GM21367 (cell line): Measurements from ENCODE around the gene EPHB1.

Experiments
- ATAC-seq: cut with Tn5 transposase; IDR thresholded peaks from one replicate; pipeline ENCODE4 v1.9.1; 2021; ENCODE audit not compliant: unreplicated experiment

Gene EPHB1

DNA sequence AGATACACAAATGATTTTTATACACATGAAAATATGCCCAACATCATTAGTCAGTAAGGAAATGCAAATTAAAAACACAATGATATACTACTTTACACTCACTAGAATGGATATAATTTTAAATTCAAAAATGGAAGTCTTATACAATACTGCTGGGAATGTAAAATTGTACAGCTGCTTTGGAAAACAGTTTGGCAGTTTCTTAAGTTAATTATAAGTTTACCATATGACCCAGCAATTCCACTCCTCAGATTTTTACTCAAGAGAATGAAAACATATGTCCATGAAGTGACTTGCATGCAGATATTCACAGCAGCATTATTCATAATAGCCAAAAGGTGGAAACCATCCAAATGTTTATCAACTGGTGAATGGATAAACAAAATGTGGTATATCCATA is 281.3 kb downstream of the EPHB1 start:
- ATAC-seq = no peak

DNA sequence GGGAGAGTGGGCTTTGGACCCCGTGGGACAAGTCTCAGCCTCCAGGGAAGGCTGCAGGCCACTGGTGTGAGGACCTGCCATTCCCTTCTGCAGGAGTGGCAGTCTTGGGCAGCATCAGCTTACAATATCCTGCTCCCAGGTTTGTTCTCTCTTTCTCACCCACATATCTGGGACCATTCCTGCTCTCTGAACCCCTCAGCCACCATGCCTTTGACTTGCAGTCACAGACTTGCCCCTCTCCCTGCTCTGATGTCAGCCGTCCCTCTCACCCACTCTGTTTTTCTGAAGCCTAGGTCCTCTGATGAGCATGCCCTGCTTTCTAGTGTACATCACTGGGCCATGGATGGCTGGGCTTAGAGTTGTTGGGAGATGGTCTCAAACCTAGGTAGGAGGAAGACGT is 282.1 kb downstream of the EPHB1 start:
- no peak for ATAC-seq

- no peak for ATAC-seq
Observed at GRCh38 chr3:135078283-135078682, 283.2 kb downstream of the EPHB1 start.

GRCh38 chr3:135079095-135079494 is 284.0 kb downstream of the EPHB1 start:
- ATAC-seq = no peak

DNA sequence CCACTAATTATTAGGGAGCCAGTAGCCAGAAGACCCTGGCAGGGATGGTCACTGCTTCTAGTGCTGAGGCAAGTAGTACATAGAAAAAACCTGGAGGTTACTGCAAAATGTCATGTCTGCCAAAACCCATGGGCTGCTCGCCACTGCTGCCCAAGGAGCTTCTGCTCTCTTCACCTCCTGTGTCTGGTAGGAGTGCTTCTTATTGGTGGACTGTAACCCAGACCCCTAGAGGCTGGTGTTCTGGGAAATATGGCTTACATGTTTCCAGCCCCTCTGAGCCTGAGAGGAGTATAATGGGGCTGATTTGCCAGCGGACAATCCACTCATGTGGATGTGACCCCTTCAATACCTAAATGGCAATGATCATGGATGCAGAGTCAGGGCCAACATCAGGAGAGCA is 286.4 kb downstream of the EPHB1 start:
- no peak for ATAC-seq

DNA sequence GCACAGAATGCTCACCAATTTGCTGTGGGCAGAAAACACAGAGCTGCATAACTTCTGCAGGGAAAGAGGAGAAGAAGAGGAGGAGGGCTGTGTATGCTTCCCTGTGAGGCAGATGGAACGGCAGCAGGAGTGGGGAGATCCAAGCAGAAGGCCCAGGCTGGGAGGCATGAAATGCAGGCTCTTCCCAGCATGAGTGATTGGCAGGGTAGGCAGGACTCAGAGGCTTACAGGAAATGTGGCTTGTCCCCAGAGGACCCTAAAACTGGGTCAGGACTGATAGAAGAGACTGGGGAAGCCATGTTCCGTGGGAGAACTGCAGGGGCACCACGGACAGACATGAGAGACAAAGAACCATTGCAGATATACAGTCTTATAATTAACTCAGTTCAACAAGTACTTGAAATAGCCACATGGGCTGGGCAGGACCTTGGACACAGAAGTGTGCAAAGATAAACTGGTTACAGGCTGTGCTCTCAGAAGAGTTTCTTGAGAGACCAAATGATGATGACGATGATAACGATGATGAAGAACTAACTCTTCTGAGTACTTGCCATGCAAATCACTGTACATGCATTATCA is 286.9 kb downstream of the EPHB1 start:
- no peak for ATAC-seq

- no peak for ATAC-seq
Observed at GRCh38 chr3:135082706-135083105, 287.6 kb downstream of the EPHB1 start.

- ATAC-seq = no peak
Observed at GRCh38 chr3:135083179-135083578, 288.1 kb downstream of the EPHB1 start.

- no peak for ATAC-seq
Observed at GRCh38 chr3:135083756-135084155, 288.7 kb downstream of the EPHB1 start.

- no peak for ATAC-seq
Observed at GRCh38 chr3:135084405-135084804, 289.3 kb downstream of the EPHB1 start.

DNA sequence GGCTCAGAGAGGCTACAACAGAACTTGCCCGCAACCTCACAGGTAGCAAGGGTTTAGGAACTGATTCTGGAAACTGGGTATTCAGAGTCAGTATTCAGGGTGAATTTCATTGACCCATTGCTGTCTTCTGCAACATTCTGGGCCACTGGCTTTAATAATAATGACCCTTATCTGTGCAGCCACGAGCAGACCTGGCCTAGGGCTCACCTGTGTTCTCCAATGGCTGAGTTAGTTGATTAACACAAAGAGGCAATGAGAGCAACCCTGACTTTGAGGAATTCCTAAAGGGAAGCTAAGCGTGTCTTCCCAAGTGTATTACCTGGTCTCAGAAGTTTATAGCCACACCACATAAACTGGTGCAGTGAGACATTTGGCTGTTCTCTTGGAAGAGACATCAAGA is 289.9 kb downstream of the EPHB1 start:
- no peak for ATAC-seq

- ATAC-seq = no peak
Observed at GRCh38 chr3:135085652-135086436, 290.8 kb downstream of the EPHB1 start.

DNA sequence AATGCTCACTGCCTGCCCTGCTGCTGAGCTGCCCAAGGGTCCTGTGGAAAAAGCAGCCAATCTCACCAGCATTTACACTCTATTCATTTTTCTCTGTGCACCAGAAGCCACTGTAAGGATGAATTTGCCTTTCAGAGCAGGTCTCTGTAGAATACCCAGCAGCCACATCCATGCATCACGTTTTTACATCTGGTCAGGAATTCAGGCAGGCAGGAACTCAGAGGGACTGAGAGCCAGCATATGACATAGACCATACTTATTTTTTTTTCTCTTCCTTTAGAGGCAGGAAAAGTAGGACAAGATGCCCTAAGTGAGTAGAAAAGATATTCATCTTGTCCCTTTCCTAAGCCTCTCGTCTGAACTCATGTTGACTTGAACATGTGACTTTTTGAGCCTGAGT is 292.7 kb downstream of the EPHB1 start:
- no peak for ATAC-seq

GRCh38 chr3:135089451-135089850 is 294.4 kb downstream of the EPHB1 start:
- no peak for ATAC-seq

GRCh38 chr3:135090020-135090717 is 295.1 kb downstream of the EPHB1 start:
- ATAC-seq = no peak

GRCh38 chr3:135091946-135092345 is 296.9 kb downstream of the EPHB1 start:
- ATAC-seq = no peak

DNA sequence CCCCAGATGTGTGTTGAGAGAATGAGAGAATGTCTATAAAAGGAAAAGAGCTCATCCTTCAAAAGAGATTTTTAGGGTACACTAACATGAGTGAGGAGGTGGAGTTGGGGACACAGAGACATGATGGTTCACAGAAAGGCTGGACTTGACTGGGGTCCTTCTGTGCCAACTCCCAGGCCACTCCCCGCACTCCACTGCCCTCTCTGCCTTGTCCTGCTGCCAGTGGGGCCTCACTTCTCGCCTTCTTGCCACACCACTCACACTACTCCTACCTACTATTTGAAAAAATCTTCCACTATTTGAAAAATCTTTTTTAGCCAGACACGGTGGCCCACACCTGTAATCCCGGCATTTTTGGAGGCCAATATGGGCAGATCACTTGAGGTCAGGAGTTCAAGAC is 298.1 kb downstream of the EPHB1 start:
- no peak for ATAC-seq

DNA sequence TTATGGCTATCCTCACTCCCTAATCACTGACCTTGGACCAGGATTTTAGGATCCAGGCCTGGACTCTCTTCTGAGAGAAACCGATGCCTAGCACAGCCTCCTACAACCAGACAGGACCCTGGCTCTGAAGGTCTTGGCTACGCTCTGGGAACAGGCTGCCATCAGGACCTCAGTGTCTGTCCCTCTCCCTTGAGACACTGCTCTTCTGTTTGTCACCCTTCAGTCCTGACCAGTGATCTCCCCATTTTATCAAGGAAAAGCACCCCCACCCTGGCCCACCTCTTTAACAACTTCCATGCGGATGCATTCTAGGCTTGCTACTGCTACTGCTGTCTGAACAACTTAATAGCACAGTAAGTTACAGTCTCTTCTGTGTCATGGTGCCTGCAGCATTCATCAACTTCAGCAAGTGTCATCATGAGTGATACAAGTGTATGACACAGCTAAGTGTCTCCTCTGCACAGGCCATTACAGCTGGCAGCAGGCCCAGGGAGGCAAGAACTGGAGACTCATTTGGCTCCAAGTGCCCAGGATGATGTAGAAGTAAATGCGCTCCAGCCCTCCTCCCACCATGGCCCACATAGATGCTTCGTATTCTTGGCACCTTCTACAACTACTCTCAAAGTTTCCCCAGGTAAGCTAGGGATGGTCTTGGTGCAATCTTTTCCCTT is 302.4 kb downstream of the EPHB1 start:
- no peak for ATAC-seq

GRCh38 chr3:135099734-135100355 is 304.8 kb downstream of the EPHB1 start:
- no peak for ATAC-seq

DNA sequence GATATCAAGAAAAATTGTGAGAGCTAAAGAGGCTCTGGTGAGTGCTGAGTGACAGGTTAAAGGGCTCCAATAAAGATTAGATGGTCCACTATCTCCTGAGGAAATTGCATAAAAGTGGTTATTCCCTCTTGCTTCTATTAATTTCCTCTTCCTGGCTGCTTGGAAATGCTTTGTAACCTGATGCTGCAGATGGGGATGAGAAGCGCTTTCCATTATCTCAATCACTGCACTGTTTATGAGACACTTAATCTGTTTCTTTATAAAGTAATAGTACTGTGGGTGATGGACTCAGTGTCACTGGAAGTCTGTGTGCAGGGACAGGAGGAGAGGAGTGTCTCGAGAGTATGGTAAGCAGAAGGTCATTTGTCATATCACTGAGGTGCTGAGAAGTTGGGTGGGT is 305.3 kb downstream of the EPHB1 start:
- no peak for ATAC-seq

- ATAC-seq = no peak
Observed at GRCh38 chr3:135103917-135104316, 308.9 kb downstream of the EPHB1 start.
